ENCODE measurements around the gene HYAL3. TPM values are rescaled to one million over a fixed set of nuclear protein-coding genes. Genes with fewer than 3 reads are reported as not detected.

Gene HYAL3
- total RNA-seq, 1 donor from 2014 or later, result 1.5 TPM

DNA sequence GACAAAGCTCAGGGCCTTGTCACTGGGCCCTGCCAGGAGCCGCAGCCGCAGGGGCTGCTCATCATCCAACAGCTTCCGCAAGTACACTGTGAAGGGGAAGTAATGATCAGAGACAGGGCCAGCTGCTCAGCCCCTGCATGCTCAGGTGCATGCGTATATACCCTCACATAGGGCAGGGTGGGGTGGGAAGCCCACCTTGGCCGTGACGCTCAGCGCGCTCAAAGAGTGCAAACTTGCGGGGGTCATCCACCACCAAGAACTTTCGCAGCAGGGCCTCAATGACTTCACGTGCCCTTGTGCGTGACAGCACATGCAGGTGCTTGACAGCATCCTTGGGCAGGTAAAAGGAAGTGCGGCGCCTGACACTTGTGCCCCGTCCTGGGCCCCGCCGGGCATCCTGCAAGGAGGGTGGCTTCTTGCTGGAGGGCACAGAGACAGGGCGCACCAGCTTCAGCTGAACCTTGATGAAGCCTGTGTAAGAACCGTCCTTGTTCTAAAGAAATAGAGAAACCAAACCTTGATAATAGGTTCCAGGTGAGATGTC is 32.2 kb upstream of the HYAL3 start:
- intact Hi-C loops (cut with DNase I), result no loop called here
- ATAC-seq, result no peak
- no peak for DNase-seq (ENCODE audit: low spot score)

- DNase-seq (ENCODE audit: low spot score) (no peak), ATAC-seq (no peak)
- intact Hi-C loops (cut with DNase I), result no loop called here
Observed at GRCh38 chr3:50330330-50330729, 31.1 kb upstream of the HYAL3 start.

- intact Hi-C loops (cut with DNase I), result no loop called here
- peak; percentile 98 for DNase-seq (ENCODE audit: low spot score)
- ATAC-seq, result peak; percentile 91
Observed at GRCh38 chr3:50327943-50328691, 28.9 kb upstream of the HYAL3 start, which contains the start of gene TUSC2. Gene TUSC2 (minus strand): TSS chr3:50328223. CDS start chr3:50328099, 124 bp downstream.

DNA sequence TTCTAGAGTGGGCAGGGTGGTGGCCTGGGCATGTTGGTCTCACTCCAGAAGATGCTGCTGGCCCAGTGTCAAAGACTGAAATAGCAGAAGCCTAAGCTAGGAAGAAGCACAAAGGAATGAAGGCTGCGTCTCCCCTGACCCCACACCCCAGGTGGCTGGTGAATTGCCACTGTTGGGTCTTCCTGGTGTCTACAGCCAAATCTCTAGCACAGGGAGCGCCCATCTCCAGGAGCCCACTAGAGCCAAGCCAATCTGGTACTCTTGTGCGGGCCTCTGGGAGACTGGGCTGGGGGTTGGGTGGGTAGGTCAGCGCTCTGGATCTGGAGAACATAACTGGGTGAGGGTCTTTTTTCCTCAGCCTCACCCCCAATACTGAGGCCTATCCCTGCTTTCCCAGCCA is 27.9 kb upstream of the HYAL3 start:
- DNase-seq (ENCODE audit: low spot score) (no peak), ATAC-seq (no peak)
- intact Hi-C loops (cut with DNase I), result no loop called here

- DNase-seq (ENCODE audit: low spot score) (no peak), ATAC-seq (no peak)
- intact Hi-C loops (cut with DNase I), result no loop called here
Observed at GRCh38 chr3:50326182-50326541, 27.0 kb upstream of the HYAL3 start.

- no peak for ATAC-seq
- intact Hi-C loops (cut with DNase I), result no loop called here
- no peak for DNase-seq (ENCODE audit: low spot score)
Observed at GRCh38 chr3:50325497-50326181, 26.4 kb upstream of the HYAL3 start.

- ATAC-seq (no peak), DNase-seq (ENCODE audit: low spot score) (no peak)
- intact Hi-C loops (cut with DNase I), result no loop called here
Observed at GRCh38 chr3:50325113-50325480, 25.9 kb upstream of the HYAL3 start.

GRCh38 chr3:50324351-50325112 is 25.3 kb upstream of the HYAL3 start:
- no peak for ATAC-seq
- DNase-seq (ENCODE audit: low spot score), result peak; percentile 85
- intact Hi-C loops (cut with DNase I), result no loop called here

- DNase-seq (ENCODE audit: low spot score), result no peak
- ATAC-seq, result no peak
- intact Hi-C loops (cut with DNase I), result no loop called here
Observed at GRCh38 chr3:50323614-50324199, 24.5 kb upstream of the HYAL3 start.

GRCh38 chr3:50323092-50323600 is 23.9 kb upstream of the HYAL3 start:
- intact Hi-C loops (cut with DNase I), result no loop called here
- ATAC-seq, result no peak
- DNase-seq (ENCODE audit: low spot score), result no peak

- intact Hi-C loops (cut with DNase I), result no loop called here
- DNase-seq (ENCODE audit: low spot score) (peak; percentile 81), ATAC-seq (peak; percentile 8)
Observed at GRCh38 chr3:50322386-50323091, 23.3 kb upstream of the HYAL3 start, which contains the start of gene HYAL2. Gene HYAL2 (minus strand): TSS chr3:50322745. CDS start chr3:50320489, 2,256 bp downstream.

DNA sequence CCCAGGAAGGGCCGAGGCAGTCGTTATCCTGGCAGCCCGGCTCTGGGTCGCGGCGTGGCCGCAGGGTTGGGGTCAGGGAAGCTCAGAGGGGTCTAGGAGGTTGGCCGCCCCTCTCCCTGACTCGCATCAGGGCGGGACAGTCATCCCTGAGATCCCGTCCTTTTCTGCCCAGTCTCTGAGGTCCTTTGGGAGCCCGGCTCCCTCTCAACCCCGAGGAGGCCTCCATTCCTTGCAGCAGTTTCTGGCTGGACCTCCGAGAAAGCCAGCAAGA is 22.8 kb upstream of the HYAL3 start:
- no peak for ATAC-seq
- DNase-seq (ENCODE audit: low spot score), result no peak
- intact Hi-C loops (cut with DNase I), result no loop called here

DNA sequence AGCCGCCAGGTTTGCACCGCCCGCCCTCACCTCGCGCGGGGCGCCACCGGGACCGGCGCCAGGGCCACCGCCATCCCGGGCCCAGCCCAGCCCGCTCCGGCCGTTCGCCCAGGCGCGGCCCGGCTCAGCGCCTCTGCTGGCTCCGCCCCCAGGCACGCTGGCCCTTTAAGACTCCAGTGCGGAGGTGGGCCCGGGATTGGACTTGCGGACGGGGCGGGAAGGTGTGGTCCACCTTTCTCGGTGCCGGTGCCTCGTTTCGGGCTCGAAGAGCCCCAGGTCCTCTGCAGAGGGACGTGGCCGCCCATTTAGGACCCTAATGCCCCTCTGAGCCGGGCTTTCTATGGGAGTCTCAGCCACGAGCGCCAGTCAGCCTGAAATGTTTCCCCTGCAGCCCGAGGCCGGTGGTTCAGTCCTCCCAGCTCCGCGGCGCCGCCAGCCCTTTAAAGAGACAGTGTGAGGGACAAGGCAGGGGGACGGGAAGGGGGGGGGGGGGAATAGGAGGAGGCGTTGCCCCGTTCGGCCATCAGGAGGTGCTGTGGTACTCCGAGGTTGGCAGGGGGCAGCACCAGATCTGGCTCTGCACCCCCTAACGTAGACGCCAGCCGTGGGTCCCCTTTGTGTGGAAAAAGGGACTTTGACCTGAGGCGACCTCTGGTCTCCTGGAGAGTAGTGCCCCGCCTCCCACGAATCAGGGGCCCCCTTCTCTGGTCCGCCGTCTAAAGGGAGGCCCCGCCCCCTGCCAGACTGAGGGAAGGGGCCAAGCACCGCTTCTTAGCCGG is 22.3 kb upstream of the HYAL3 start:
- intact Hi-C loops (cut with DNase I), result no loop called here
- ATAC-seq (peak; percentile 84), DNase-seq (ENCODE audit: low spot score) (peak; percentile 93)

GRCh38 chr3:50320853-50321335 is 21.7 kb upstream of the HYAL3 start:
- ATAC-seq (peak; percentile 55), DNase-seq (ENCODE audit: low spot score) (peak; percentile 89)
- intact Hi-C loops (cut with DNase I), result no loop called here

- intact Hi-C loops (cut with DNase I), result no loop called here
- DNase-seq (ENCODE audit: low spot score), result no peak
Observed at GRCh38 chr3:50319894-50320625, 20.9 kb upstream of the HYAL3 start.

GRCh38 chr3:50319181-50319893 is 20.1 kb upstream of the HYAL3 start:
- intact Hi-C loops (cut with DNase I), result no loop called here
- DNase-seq (ENCODE audit: low spot score) (no peak), ATAC-seq (no peak)

More at GRCh38 chr3:50319894-50320625, 20.9 kb upstream of the HYAL3 start:
- ATAC-seq, result no peak
